Measurements from ENCODE around the gene FOXA3. TPM values are rescaled to one million over a fixed set of nuclear protein-coding genes. Genes with fewer than 3 reads are reported as not detected.

FOXA3 gene
- total RNA-seq, 2 donors from 2014 or later, result 0.09 to 1.1 TPM

GRCh38 chr19:45911291-45911690, 47.2 kb downstream of the FOXA3 start:
- no peaks in the 10 kb centered on the region for H3K4me1 ChIP-seq (replicated peaks)
- H3K27me3 ChIP-seq (replicated peaks; ENCODE audit: insufficient read depth), result peaks cover 3% of the 10 kb centered on the region
- 59% methylated on average over 8 of the region's 8 CpGs for WGBS
- intact Hi-C loops (cut with DNase I), result no loop called here
- H3K36me3 ChIP-seq, result no peaks in the 10 kb centered on the region
- TF ChIP-seq POLR2AphosphoS5 (IDR thresholded peaks at IDR 0.05), result no peak
- no peak for TF ChIP-seq CTCF (IDR thresholded peaks at IDR 0.05)
- no peak for TF ChIP-seq POLR2A (IDR thresholded peaks at IDR 0.05)
- no peak for DNase-seq (ENCODE audit: low spot score)
- no peaks in the 10 kb centered on the region for H3K9me3 ChIP-seq
- H3K27ac ChIP-seq, result no peak overlapping the region
- H3K4me3 ChIP-seq, result no peak overlapping the region

DNA sequence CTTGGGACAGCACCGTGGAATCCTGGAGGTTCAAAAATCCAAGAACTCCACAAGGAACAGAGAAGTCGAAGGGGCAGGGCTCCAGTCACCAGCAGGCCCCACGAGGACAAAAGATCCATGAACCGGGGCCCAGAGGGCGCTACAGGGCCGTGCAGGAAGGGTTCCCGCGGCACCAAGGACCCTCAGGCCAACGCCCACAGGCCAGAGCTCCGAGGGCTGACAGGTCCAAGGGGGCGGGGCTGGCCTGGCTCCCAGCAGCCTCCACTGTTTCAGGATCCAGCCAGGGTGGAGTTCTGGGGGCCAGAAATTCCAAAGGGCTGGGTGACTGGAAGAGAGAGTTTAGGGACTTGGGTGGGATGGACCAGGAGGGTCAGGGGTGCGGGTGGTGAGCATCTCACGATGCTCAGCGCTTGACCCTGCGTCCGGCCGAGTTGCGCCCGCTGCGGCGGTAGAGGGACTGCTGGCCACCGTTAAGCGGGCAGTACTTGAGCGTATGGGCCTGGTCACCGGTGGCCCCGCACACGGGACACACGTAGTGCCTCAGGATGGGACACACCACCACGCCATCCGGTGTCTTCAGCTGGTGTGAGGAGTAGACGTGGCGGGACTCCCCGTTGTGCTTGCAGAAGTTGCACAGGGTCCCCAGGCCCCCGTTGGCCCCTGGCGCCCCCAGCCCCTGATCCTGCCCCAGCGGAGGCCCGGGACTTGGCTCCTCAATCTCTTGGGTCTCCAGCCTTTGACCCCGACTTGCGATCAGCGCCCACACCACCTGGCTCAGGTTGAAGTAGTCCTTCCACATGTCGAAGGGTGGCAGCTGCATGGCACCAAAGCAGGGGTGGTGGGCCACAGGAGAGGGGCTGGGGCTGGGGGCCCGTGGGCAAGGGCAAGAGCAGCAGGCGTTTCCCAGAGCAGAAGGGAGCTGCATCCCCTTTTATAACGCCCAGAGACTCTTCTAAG, 50.0 kb downstream of the FOXA3 start, which contains the start of gene NANOS2:
NANOS2 (minus strand) TSS at position 905 of the 957 bp plus-strand sequence; CDS start at position 820, 85 bp downstream.
- no peak for DNase-seq (ENCODE audit: low spot score)
- no peaks in the 10 kb centered on the region for H3K4me1 ChIP-seq (replicated peaks)
- intact Hi-C loops (cut with DNase I), result no loop called here
- H3K27me3 ChIP-seq (replicated peaks; ENCODE audit: insufficient read depth), result peaks cover 3% of the 10 kb centered on the region
- no peaks in the 10 kb centered on the region for H3K36me3 ChIP-seq
- no peak within 1 kb of the TSS for H3K27ac ChIP-seq
- WGBS, result 52% methylated on average over 43 of the region's 44 CpGs
- H3K9me3 ChIP-seq, result no peaks in the 10 kb centered on the region
- H3K4me3 ChIP-seq, result no peak within 1 kb of the TSS
- TF ChIP-seq POLR2A (IDR thresholded peaks at IDR 0.05) (no peak), CTCF (IDR thresholded peaks at IDR 0.05) (no peak), POLR2AphosphoS5 (IDR thresholded peaks at IDR 0.05) (no peak)

- Histone ChIP-seq H3K27me3 (replicated peaks; ENCODE audit: insufficient read depth) (no peaks in the 10 kb centered on the region), H3K36me3 (no peaks in the 10 kb centered on the region), H3K9me3 (no peaks in the 10 kb centered on the region), H3K4me1 (replicated peaks) (no peaks in the 10 kb centered on the region), H3K27ac (no peak overlapping the region), H3K4me3 (no peak overlapping the region)
- 42% methylated on average over 4 of the region's 4 CpGs for WGBS
- no peak for DNase-seq (ENCODE audit: low spot score)
- no peak for TF ChIP-seq CTCF (IDR thresholded peaks at IDR 0.05)
- no peak for TF ChIP-seq POLR2AphosphoS5 (IDR thresholded peaks at IDR 0.05)
- TF ChIP-seq POLR2A (IDR thresholded peaks at IDR 0.05), result no peak
- intact Hi-C loops (cut with DNase I), result no loop called here
These were observed 53.4 kb downstream of the FOXA3 start for GRCh38 chr19:45917421-45918091.

- no peak for DNase-seq (ENCODE audit: low spot score)
- Histone ChIP-seq H3K36me3 (no peaks in the 10 kb centered on the region), H3K4me1 (replicated peaks) (no peaks in the 10 kb centered on the region), H3K9me3 (no peaks in the 10 kb centered on the region), H3K4me3 (no peak overlapping the region), H3K27me3 (replicated peaks; ENCODE audit: insufficient read depth) (no peaks in the 10 kb centered on the region), H3K27ac (no peak overlapping the region)
- WGBS, result 68% methylated on average over 4 of the region's 4 CpGs
- no peak for TF ChIP-seq CTCF (IDR thresholded peaks at IDR 0.05)
- intact Hi-C loops (cut with DNase I), result no loop called here
These were observed 54.6 kb downstream of the FOXA3 start for GRCh38 chr19:45918721-45919120.

Data from prostate gland (tissue), 2 donors.